A673 (cell line): ENCODE results near the gene YIF1B. TPM values are rescaled to one million over a fixed set of nuclear protein-coding genes. Genes with fewer than 3 reads are reported as not detected.

Source experiments
- BruUV-seq: library from RNA; stranded (reverse); fragments of 400-500 nt; replicated peaks from 2 replicates; lab custom pipeline; 2021; lab: Mats Ljungman, UMichigan
- CTCF ChIA-PET: fragments of 300-600 bp; sonication (Branson Sonifier 250); formaldehyde crosslinking; loops from one replicate; lab custom pipeline; 2022; ENCODE audit warnings: antibody characterized with exemption; lab: Charles Lee
- POLR2A ChIA-PET: fragments of 300-600 bp; sonication (Branson Sonifier 250); formaldehyde crosslinking; loops from one replicate; lab custom pipeline; 2022; ENCODE audit warnings: antibody characterized with exemption; ENCODE audit not compliant: low non-redundant PET; lab: Charles Lee
- DNase-seq: peaks from one replicate; pipeline ENCODE4 v3.0.0-alpha.2; 2015; ENCODE audit warnings: low spot score
- H3K27ac ChIP-seq: fragments of 200-600 bp; sonication (generic); 2 replicates; pipeline ENCODE4 v1.5.1; 2016; ENCODE audit warnings: mixed run types, low read depth, mild to moderate bottlenecking, mixed read lengths, antibody characterized with exemption, low read length; ENCODE audit not compliant: poor library complexity, severe bottlenecking
- H3K27me3 ChIP-seq: fragments of 200-600 bp; sonication (generic); replicated peaks from 2 replicates; pipeline ENCODE4 v1.6.1; 2017; ENCODE audit warnings: mixed run types, low read depth, mild to moderate bottlenecking, mixed read lengths, antibody characterized with exemption, low read length; ENCODE audit not compliant: insufficient read depth, poor library complexity
- H3K36me3 ChIP-seq: fragments of 200-600 bp; sonication (generic); 2 replicates; pipeline ENCODE4 v1.6.1; 2016; ENCODE audit warnings: mixed run types, mild to moderate bottlenecking, mixed read lengths, antibody characterized with exemption, low read length; ENCODE audit not compliant: insufficient read depth, poor library complexity, severe bottlenecking
- H3K4me1 ChIP-seq: fragments of 200-600 bp; sonication (generic); 2 replicates; pipeline ENCODE4 v1.6.1; 2017; ENCODE audit warnings: mixed run types, mild to moderate bottlenecking, mixed read lengths, antibody characterized with exemption, low read length; ENCODE audit not compliant: insufficient read depth, poor library complexity, severe bottlenecking
- H3K4me3 ChIP-seq: fragments of 200-600 bp; sonication (generic); 2 replicates; pipeline ENCODE4 v1.5.1; 2016; ENCODE audit warnings: low read depth, mixed run types, mild to moderate bottlenecking, mixed read lengths, low read length; ENCODE audit not compliant: poor library complexity, severe bottlenecking
- H3K9me3 ChIP-seq: fragments of 200-600 bp; sonication (generic); 2 replicates; pipeline ENCODE4 v1.6.1; 2016; ENCODE audit warnings: mixed run types, low read depth, mild to moderate bottlenecking, mixed read lengths, antibody characterized with exemption, low read length; ENCODE audit not compliant: poor library complexity, severe bottlenecking
- EZH2 ChIP-seq: fragments of 200-600 bp; sonication (generic); IDR thresholded peaks from 2 replicates; pipeline ENCODE4 v1.6.1; 2017; ENCODE audit warnings: borderline replicate concordance, low read depth, mild to moderate bottlenecking, mixed read lengths, antibody characterized with exemption, low read length; ENCODE audit not compliant: poor library complexity, severe bottlenecking
- intact Hi-C: fragments of 100-400 bp; cut with micrococcal nuclease; formaldehyde crosslinking; loops from one replicate; pipeline ENCODE4 v1.10.0; 2022; ENCODE audit not compliant: unreplicated experiment
- total RNA-seq: library from RNA; stranded (reverse); gene quantifications from 2 replicates; pipeline ENCODE4 v1.2.3, GENCODE V29; 2021
- TF ChIP-seq, protein P1 (sequence below): fragments of 300-800, 200-600 bp; sonication (generic); conservative IDR thresholded peaks from 2 replicates; pipeline ENCODE4 v1.5.1; 2017; ENCODE audit warnings: low read depth, mild to moderate bottlenecking, antibody characterized with exemption, low read length, moderate library complexity, mixed read lengths

YIF1B gene
- total RNA-seq, 1 experiment from 2014 or later, result 57.6 TPM

GRCh38 chr19:38310279-38310670 is 5.5 kb downstream of the YIF1B start:
- Histone ChIP-seq H3K27ac (no peak overlapping the region), H3K4me3 (no peak overlapping the region), H3K27me3 (no peaks in the 10 kb centered on the region), H3K4me1 (peaks cover 7% of the 10 kb centered on the region), H3K36me3 (no peaks in the 10 kb centered on the region), H3K9me3 (no peaks in the 10 kb centered on the region)
- no TSS peak for BruUV-seq
- DNase-seq, result no peak
- CTCF ChIA-PET, result no interaction called here
- TF ChIP-seq EZH2, result no peak
- TF ChIP-seq, protein P1, sequence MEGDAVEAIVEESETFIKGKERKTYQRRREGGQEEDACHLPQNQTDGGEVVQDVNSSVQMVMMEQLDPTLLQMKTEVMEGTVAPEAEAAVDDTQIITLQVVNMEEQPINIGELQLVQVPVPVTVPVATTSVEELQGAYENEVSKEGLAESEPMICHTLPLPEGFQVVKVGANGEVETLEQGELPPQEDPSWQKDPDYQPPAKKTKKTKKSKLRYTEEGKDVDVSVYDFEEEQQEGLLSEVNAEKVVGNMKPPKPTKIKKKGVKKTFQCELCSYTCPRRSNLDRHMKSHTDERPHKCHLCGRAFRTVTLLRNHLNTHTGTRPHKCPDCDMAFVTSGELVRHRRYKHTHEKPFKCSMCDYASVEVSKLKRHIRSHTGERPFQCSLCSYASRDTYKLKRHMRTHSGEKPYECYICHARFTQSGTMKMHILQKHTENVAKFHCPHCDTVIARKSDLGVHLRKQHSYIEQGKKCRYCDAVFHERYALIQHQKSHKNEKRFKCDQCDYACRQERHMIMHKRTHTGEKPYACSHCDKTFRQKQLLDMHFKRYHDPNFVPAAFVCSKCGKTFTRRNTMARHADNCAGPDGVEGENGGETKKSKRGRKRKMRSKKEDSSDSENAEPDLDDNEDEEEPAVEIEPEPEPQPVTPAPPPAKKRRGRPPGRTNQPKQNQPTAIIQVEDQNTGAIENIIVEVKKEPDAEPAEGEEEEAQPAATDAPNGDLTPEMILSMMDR, result no peak
- POLR2A ChIA-PET, result interaction anchor here (0.6 kb wide), 1 partner anchor 78 kb away, joined by 3 read pairs; no protein-coding TSS in a partner anchor
- intact Hi-C loops, result no loop called here

- intact Hi-C loops, result no loop called here
- TF ChIP-seq EZH2, result no peak
- TF ChIP-seq, protein P1, result no peak
- BruUV-seq, result no TSS peak
- CTCF ChIA-PET, result interaction anchor here (0.6 kb wide), 1 partner anchor 74 kb away, joined by 9 read pairs; no protein-coding TSS in a partner anchor
- H3K4me1 ChIP-seq, result peaks cover 2% of the 10 kb centered on the region
- no peaks in the 10 kb centered on the region for H3K27me3 ChIP-seq
- POLR2A ChIA-PET, result no interaction called here
- no peak overlapping the region for H3K4me3 ChIP-seq
- no peak for DNase-seq
- no peak overlapping the region for H3K27ac ChIP-seq
- H3K36me3 ChIP-seq, result no peaks in the 10 kb centered on the region
- H3K9me3 ChIP-seq, result no peaks in the 10 kb centered on the region
Observed at GRCh38 chr19:38309615-38310278, 6.0 kb downstream of the YIF1B start.

GRCh38 chr19:38308926-38309614 is 6.7 kb downstream of the YIF1B start:
- Histone ChIP-seq H3K27ac (no peak overlapping the region), H3K36me3 (no peaks in the 10 kb centered on the region), H3K27me3 (no peaks in the 10 kb centered on the region), H3K4me1 (no peaks in the 10 kb centered on the region), H3K4me3 (no peak overlapping the region), H3K9me3 (no peaks in the 10 kb centered on the region)
- CTCF ChIA-PET, result interaction anchor here (0.6 kb wide), 1 partner anchor 74 kb away, joined by 9 read pairs; no protein-coding TSS in a partner anchor
- BruUV-seq, result no TSS peak
- POLR2A ChIA-PET, result no interaction called here
- DNase-seq, result no peak
- TF ChIP-seq, protein P1, result no peak
- no peak for TF ChIP-seq EZH2
- intact Hi-C loops, result no loop called here
